Tibial nerve (tissue), 4 donors: ENCODE measurements around the gene RAD23A.

ENCODE experiments used
- EP300 ChIP-seq, 2 donors: sonication (generic); formaldehyde crosslinking; IDR thresholded peaks; one replicate each; pipeline ENCODE4 v1.6.1; 2017; ENCODE audit warnings: antibody characterized with exemption in 2 of 2, mild to moderate bottlenecking in 1 of 2
- POLR2A ChIP-seq, 2 donors: fragments of 450-650 bp; IDR thresholded peaks; one replicate each; pipeline ENCODE4 v1.6.1; 2017; ENCODE audit warnings: antibody characterized with exemption in 2 of 2, mild to moderate bottlenecking in 2 of 2, moderate library complexity in 2 of 2
- TF ChIP-seq, protein P1 (sequence below), 5 experiments: fragments of 200-600 bp in 3 of 5; fragments of 450-650 bp in 2 of 5; sonication (generic) in 3 of 5; IDR thresholded peaks; one replicate each; pipeline ENCODE4 v1.5.1; 2016 to 2019; ENCODE audit warnings: antibody characterized with exemption in 5 of 5, mild to moderate bottlenecking in 3 of 5, moderate library complexity in 2 of 5

DNA sequence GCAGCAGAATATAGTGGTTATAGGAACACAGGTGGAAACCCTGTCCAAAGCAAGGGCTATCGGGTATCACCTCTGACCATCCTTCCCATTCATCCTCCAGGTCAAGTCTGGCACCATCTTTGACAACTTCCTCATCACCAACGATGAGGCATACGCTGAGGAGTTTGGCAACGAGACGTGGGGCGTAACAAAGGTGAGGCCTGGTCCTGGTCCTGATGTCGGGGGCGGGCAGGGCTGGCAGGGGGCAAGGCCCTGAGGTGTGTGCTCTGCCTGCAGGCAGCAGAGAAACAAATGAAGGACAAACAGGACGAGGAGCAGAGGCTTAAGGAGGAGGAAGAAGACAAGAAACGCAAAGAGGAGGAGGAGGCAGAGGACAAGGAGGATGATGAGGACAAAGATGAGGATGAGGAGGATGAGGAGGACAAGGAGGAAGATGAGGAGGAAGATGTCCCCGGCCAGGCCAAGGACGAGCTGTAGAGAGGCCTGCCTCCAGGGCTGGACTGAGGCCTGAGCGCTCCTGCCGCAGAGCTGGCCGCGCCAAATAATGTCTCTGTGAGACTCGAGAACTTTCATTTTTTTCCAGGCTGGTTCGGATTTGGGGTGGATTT lies 2.1 kb upstream of the RAD23A start:
- TF ChIP-seq POLR2A (IDR thresholded peaks at IDR 0.05) (no peak), EP300 (IDR thresholded peaks at IDR 0.05) (no peak)
- TF ChIP-seq, protein P1, sequence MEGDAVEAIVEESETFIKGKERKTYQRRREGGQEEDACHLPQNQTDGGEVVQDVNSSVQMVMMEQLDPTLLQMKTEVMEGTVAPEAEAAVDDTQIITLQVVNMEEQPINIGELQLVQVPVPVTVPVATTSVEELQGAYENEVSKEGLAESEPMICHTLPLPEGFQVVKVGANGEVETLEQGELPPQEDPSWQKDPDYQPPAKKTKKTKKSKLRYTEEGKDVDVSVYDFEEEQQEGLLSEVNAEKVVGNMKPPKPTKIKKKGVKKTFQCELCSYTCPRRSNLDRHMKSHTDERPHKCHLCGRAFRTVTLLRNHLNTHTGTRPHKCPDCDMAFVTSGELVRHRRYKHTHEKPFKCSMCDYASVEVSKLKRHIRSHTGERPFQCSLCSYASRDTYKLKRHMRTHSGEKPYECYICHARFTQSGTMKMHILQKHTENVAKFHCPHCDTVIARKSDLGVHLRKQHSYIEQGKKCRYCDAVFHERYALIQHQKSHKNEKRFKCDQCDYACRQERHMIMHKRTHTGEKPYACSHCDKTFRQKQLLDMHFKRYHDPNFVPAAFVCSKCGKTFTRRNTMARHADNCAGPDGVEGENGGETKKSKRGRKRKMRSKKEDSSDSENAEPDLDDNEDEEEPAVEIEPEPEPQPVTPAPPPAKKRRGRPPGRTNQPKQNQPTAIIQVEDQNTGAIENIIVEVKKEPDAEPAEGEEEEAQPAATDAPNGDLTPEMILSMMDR (IDR thresholded peaks at IDR 0.05): no peak
